MCF 10A (cell line): ENCODE measurements around the gene PDE8B. TPM values are rescaled to one million over a fixed set of nuclear protein-coding genes. Genes with fewer than 3 reads are reported as not detected.
A peak's percentile ranks its signal among the peaks of the same experiment; 100 is the strongest.

Experiments used
- BruUV-seq: library from RNA; stranded (reverse); fragments of 400-500 nt; replicated peaks from 2 replicates; lab custom pipeline; 2021; lab: Mats Ljungman, UMichigan
- CTCF ChIA-PET: fragments of 300-600 bp; sonication (Branson Sonifier 250); formaldehyde crosslinking; extraction: SDS; loops from one replicate; lab custom pipeline; 2021; ENCODE audit warnings: antibody characterized with exemption, inconsistent platforms; lab: Yijun Ruan, JAX
- POLR2A ChIA-PET: fragments of 300-600, 350-650 bp; sonication (Branson Sonifier 250); formaldehyde crosslinking; extraction: SDS; loops from one replicate; lab custom pipeline; 2020; ENCODE audit warnings: antibody characterized with exemption, inconsistent platforms; lab: Yijun Ruan, JAX
- DNase-seq: peaks from one replicate; pipeline ENCODE4 v3.0.0-alpha.2; 2018; ENCODE audit not compliant: unreplicated experiment
- H3K27ac Mint-ChIP-seq: one replicate; pipeline ENCODE4 v1.8.0; 2022; ENCODE audit warnings: mild to moderate bottlenecking, low read depth, mixed read lengths; ENCODE audit not compliant: unreplicated experiment
- H3K27me3 Mint-ChIP-seq: one replicate; pipeline ENCODE4 v1.8.0; 2022; ENCODE audit warnings: mixed read lengths; ENCODE audit not compliant: insufficient read depth, unreplicated experiment
- H3K36me3 Mint-ChIP-seq: one replicate; pipeline ENCODE4 v1.8.0; 2022; ENCODE audit warnings: mild to moderate bottlenecking, moderate library complexity, mixed read lengths; ENCODE audit not compliant: insufficient read depth, unreplicated experiment
- H3K4me1 Mint-ChIP-seq: one replicate; pipeline ENCODE4 v1.8.0; 2022; ENCODE audit warnings: mixed read lengths; ENCODE audit not compliant: insufficient read depth, unreplicated experiment
- H3K4me3 Mint-ChIP-seq: one replicate; pipeline ENCODE4 v1.8.0; 2022; ENCODE audit warnings: mild to moderate bottlenecking, moderate library complexity, mixed read lengths; ENCODE audit not compliant: unreplicated experiment
- H3K9me3 Mint-ChIP-seq: one replicate; pipeline ENCODE4 v1.8.0; 2022; ENCODE audit warnings: mixed read lengths; ENCODE audit not compliant: unreplicated experiment
- CTCF ChIP-seq: fragments of 200-600 bp; IDR thresholded peaks from one replicate; pipeline ENCODE4 v1.8.0; 2022; ENCODE audit warnings: antibody characterized with exemption, mild to moderate bottlenecking; ENCODE audit not compliant: unreplicated experiment
- intact Hi-C: fragments of 100-400 bp; cut with micrococcal nuclease; formaldehyde crosslinking; loops from 2 replicates; pipeline ENCODE4 v1.14.1; 2022
- total RNA-seq: library from RNA; stranded (reverse); gene quantifications from 2 replicates; pipeline ENCODE4 v1.2.3, GENCODE V29; 2022

The PDE8B gene
- total RNA-seq, 1 experiment from 2014 or later = not detected

- ChIA-PET POLR2A (interaction anchor here (1.2 kb wide), 1 partner anchor 11 kb away, joined by 3 read pairs; no protein-coding TSS in a partner anchor), CTCF (interaction anchor here (0.6 kb wide), 1 partner anchor 27 kb away, joined by 3 read pairs; no protein-coding TSS in a partner anchor)
- no TSS peak for BruUV-seq
- Mint-ChIP-seq H3K4me3 (no peak overlapping the region), H3K27me3 (no peaks in the 10 kb centered on the region), H3K27ac (no peak overlapping the region), H3K36me3 (no peaks in the 10 kb centered on the region), H3K9me3 (no peaks in the 10 kb centered on the region), H3K4me1 (no peaks in the 10 kb centered on the region)
- no peak for TF ChIP-seq CTCF
- intact Hi-C loops = no loop called here
- DNase-seq = peak; percentile 63
Observed at GRCh38 chr5:77390795-77391194, 180.3 kb downstream of the PDE8B start.

GRCh38 chr5:77391240-77391765 is 180.8 kb downstream of the PDE8B start:
- H3K9me3 Mint-ChIP-seq = no peaks in the 10 kb centered on the region
- H3K27me3 Mint-ChIP-seq = no peaks in the 10 kb centered on the region
- intact Hi-C loops = no loop called here
- H3K4me1 Mint-ChIP-seq = no peaks in the 10 kb centered on the region
- CTCF ChIA-PET = interaction anchor here (0.6 kb wide), 3 partner anchors 10 to 258 kb away, joined by 3 read pairs; no protein-coding TSS in a partner anchor
- no peak overlapping the region for H3K27ac Mint-ChIP-seq
- POLR2A ChIA-PET = interaction anchor here (0.6 kb wide), 1 partner anchor 39 kb away, joined by 3 read pairs; no protein-coding TSS in a partner anchor
- no peaks in the 10 kb centered on the region for H3K36me3 Mint-ChIP-seq
- no peak for TF ChIP-seq CTCF
- BruUV-seq = no TSS peak
- H3K4me3 Mint-ChIP-seq = no peak overlapping the region
- no peak for DNase-seq

- ChIA-PET POLR2A (no interaction called here), CTCF (no interaction called here)
- DNase-seq = no peak
- H3K36me3 Mint-ChIP-seq = no peaks in the 10 kb centered on the region
- no peak overlapping the region for H3K27ac Mint-ChIP-seq
- no peaks in the 10 kb centered on the region for H3K9me3 Mint-ChIP-seq
- no peak overlapping the region for H3K4me3 Mint-ChIP-seq
- no peaks in the 10 kb centered on the region for H3K27me3 Mint-ChIP-seq
- no peak for TF ChIP-seq CTCF
- no peaks in the 10 kb centered on the region for H3K4me1 Mint-ChIP-seq
- intact Hi-C loops = no loop called here
- no TSS peak for BruUV-seq
Observed at GRCh38 chr5:77394064-77394715, 183.7 kb downstream of the PDE8B start.

GRCh38 chr5:77396017-77396416 is 185.5 kb downstream of the PDE8B start:
- POLR2A ChIA-PET = no interaction called here
- intact Hi-C loops = no loop called here

More at GRCh38 chr5:77396017-77396416, 185.5 kb downstream of the PDE8B start:
- BruUV-seq = no TSS peak
- Mint-ChIP-seq H3K4me1 (no peaks in the 10 kb centered on the region), H3K4me3 (no peak overlapping the region), H3K27ac (no peak overlapping the region), H3K9me3 (no peaks in the 10 kb centered on the region), H3K27me3 (no peaks in the 10 kb centered on the region), H3K36me3 (no peaks in the 10 kb centered on the region)
- DNase-seq = no peak
- CTCF ChIA-PET = no interaction called here
- no peak for TF ChIP-seq CTCF
